T-helper 9 cell (primary cell): ENCODE results near the gene WNK3.

Experiments
- DNase-seq: peaks from one replicate; pipeline ENCODE4 v3.0.0-alpha.2; 2020

The WNK3 gene

DNA sequence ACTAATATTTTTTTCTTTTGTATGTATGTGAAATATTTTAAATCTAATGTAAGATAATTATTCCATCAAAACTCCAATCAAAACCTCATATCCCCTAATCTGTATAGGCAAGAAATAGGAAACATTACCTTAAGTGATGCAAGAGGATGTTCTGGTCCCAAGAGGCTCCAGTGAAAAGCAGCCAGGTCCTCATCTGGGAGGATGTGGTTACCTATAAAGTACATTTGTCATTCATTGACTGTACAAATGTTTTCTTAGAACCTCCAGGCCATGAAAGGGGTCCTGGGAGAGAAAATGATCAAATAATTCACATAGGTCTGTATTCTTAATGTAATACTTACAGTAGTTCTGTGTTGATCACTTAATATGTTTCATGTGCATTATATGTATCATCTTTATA, 200.3 kb downstream of the WNK3 start:
- DNase-seq = no peak
